GM19023 (cell line): ENCODE measurements around the gene MEIKIN.

Experiments
- ATAC-seq: cut with Tn5 transposase; IDR thresholded peaks from one replicate; pipeline ENCODE4 v1.9.1; 2021; ENCODE audit warnings: mild to moderate bottlenecking, moderate library complexity; ENCODE audit not compliant: unreplicated experiment

The MEIKIN gene

DNA sequence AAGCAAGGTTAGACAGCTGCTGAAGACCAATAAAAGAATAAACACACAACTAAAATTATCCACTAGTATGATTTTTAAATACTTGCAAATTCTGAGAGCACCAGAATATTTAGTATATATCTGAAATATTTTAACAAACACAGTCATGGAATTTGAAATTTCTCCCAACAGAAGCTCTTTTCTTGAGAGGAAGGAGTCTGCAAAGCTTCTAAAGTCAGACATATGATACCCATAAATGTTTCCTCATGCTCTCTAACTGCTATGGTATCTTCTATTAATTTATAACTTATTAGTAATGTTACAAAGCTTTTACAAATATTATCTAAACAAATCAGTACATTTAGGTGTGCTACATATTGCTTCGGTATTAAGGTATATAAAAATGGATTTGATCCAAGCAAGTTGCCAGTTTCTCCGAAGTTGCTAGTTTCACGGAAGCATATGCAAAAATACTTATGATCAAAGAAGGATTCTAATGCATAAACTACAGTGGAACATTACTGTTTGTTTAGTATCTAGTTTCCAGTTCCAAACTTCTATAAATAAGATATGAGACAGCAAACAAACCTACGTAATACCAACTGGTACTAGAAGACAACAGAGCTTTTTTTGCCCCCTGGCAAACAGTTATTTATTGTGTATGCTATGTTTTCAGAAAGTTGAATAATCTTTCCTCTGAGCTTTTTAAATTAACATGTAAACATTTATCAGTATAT lies 170.7 kb downstream of the MEIKIN start:
- no peak for ATAC-seq

DNA sequence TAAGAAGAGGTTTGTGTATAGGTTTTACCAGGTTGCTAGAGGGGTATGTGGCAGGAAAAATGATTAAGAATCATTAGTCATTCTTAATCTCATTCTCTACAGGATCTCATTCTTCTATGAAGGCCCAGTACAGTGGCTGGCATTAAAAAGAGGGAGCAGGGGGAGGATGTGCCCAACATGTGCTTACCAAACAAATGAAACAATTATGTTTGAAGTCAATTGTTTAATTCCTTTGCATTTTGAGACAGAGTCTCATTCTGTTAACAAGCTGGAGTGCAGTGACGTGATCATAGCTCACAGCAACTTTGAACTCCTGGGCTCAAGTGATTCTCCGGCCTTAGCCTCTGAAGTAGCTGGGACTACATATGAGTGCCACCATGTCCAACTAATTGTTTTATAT lies 171.7 kb downstream of the MEIKIN start:
- ATAC-seq: no peak

DNA sequence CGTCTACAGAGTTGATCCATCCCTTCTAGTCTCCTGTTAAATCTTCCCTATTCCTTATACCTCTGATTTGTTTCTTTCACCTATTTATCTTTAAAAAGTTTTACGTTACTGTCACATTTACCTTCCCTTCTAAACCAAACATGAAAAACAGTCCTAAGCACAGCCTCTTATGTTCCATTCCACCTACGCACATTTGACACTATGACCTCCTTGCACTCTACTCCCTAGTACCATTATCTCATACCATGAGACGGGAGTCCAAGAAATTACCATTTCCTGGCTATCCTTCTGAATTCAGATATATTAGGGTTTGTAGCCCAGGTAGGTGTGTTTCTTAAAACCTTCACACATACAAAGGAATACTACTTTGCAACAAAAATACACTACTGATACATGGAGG lies 173.8 kb downstream of the MEIKIN start:
- no peak for ATAC-seq

DNA sequence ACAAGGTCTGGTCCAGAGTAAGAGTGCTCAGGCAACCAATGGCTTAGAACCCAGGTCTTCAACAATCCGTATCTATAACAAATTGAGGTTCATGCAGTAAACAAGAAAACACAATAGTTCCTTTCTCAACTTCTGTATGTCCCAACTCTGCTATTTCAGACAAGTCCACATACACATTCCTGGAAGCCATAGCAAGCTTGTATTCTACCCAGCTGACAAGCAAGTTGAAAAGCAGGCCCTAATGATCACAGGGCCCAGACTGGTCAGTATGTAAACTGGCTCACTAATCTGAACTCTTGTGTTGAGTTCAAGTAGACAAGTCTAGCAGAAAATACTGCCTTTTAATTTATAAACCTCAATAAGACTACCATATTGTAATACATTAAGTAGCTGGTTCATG lies 175.5 kb downstream of the MEIKIN start:
- ATAC-seq: no peak

DNA sequence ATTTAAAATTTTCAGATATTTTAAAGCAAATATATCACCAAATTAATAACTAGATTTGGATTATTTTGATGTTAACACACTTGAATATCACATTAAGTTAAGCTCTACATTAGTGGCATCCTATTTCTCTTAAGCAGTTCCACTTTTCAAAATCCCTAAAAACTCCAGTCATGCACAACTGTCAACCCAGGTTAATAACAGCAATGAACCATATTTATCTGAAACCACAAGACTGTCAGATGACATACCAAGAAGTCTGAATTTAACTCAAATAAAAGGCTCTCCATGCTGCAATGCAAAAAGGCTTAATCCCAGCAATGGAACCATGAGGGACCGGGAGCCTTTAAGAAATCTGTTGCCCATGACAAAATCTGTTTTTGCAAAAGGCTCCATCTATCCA lies 176.1 kb downstream of the MEIKIN start:
- no peak for ATAC-seq

DNA sequence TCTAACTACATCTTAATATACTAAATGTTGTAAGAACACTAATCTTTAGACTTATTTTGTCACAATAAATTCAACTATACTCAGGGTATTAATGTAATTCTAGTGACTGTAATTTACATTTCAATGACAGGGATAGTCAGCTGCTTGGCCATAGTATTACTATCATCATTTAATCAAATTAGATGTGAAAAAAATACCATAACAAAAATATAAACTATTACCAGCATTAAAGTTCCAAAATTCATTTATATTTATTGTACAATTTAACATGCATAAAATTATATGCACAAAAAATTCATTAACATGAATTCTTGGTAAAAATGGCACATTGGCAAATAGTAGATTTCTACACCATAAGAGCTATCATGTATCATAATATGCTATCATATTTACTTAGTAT lies 177.6 kb downstream of the MEIKIN start:
- ATAC-seq: no peak

DNA sequence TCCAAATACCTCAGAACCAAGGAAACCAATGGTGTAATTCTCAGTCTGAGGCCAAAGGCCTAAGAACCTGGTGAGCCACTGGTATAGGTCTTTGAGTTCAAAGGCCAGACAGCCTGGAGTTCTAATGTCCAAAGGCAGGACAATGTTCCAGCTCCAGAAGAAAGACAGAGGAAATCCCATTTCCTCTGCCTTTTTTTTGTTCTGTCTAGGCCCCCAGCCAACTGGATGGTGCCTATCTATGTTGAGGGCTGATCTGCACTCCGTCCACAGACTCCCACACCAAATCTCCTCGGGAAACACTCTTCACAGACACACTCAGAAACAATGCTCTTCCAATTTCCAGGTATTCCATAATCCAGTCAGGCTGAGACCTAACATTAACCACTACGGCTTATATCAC lies 178.8 kb downstream of the MEIKIN start:
- ATAC-seq: no peak

DNA sequence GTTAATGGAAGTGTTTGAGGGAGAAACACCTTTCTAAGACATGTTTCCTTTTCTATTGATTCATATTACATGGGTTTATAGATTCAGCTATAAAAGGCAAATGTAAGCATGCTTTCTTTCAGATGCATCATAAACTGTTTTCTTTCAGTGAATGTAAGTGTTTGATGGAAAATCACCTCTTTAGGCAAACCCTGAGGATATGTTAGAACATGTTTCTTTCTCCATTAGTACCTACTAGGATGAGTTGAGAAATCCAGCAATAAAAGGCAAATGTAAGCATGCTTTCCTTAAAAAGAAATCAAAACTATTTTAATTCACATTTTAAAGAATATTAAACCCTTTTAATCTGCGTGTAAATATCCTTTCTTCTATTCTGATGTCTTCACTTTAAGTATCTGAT lies 180.2 kb downstream of the MEIKIN start:
- no peak for ATAC-seq

DNA sequence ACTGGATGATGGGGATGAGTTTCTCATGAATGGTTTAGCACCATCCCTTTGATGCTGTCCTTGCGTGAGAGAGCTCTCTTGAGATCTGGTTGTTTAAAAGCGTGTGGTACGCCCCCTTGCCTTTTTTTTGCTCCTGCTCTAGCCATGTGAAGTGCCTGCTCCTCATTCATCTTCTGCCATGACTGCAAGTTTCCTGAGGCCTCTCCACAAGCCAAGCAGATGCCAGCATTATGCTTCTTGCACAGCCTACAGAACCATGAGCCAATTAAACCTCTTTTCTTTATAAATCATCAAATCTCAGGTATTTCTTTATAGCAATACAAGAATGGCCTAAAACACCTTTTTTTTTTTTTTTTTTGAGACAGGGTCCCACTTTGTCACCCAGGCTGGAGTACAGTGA lies 181.5 kb downstream of the MEIKIN start:
- ATAC-seq: no peak

DNA sequence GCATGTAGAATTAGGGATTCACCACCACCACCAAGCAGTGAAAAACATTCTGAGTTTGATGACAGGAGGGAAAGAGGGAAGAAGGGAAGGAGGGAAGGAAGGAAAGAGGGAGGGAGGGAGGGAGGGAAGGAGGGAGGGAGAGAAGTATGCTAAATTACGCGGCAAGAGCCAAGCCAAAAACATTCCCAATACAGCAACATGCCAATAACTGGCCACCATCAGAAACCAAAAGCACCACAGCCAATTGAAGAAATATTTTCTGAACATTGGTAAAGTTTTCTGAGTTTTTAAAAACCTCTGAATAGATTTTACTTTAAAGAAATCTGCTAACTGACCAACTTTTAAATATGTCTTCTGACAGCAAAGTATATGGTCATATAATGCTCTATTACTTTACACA lies 184.7 kb downstream of the MEIKIN start:
- ATAC-seq: no peak

DNA sequence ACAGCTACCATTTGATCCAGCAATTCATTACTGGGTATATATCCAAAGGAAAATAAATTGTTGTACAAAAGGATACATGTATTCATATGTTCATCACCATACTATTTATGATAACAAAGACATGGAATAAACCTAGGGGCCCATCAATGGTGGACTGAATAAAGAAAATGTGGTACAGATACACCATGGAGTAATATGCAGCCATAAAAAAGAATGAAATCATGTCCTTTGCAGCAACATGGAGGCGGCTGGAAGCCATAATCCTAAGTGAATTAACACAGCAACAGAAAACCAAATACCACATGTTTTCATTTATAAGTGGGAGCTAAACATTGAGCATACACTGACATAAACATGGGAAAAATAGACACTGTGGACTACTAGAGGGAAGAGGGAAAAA lies 185.8 kb downstream of the MEIKIN start:
- no peak for ATAC-seq

DNA sequence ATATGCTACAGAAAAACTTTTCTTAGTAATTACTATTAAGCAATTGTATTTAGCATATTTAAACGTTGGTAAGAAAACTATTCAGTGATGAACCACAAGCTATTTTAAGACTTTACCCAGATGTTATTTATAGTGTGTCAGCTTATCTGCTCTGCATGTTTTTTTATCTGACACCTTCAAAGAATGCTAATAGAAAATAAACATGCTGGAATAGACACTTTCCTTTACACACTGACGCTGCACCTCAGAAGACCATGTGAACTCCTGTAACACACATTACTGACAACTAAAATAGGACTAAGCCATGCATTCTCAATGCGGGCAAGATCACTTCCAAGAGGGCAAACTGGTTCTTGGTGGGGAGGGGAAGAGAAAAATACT lies 187.0 kb downstream of the MEIKIN start:
- ATAC-seq: no peak

DNA sequence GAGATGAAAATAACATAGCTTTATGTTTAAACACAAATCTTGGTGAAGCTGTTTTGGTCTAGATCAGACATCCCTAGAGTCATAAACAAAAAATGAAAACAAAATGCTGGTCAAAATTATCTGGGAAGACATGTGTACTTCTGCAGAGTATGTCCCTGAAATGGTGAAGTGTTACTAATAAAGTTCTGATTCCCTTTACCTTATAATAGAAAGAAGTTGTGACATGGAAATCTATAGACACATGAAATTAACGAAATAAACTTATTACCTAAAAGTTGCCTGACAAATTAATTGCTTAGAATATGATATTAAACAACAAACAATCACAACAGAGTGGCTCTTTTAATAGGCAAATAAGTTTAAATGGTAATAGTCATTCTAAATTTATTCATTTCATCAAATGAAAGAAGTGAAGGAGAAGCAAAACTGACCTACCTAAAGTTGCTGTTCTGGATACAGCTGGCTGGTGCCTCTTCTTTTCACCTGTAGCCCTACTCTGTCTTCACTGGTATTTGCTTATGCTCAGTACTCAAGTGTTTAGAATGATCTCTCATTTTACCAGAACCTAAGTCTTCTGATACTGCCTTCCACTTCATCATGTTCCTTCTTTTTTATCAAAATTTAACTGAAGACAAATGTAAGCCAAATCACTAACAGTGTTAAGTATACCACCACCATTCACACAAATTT lies 187.5 kb downstream of the MEIKIN start:
- no peak for ATAC-seq
